B cell (primary cell): Measurements from ENCODE around the gene SAP130. TPM values are rescaled to one million over a fixed set of nuclear protein-coding genes. Genes with fewer than 3 reads are reported as not detected.

Experiments used
- ATAC-seq: fragments of 200-7000 bp; cut with Tn5 transposase; one replicate; pipeline ENCODE4 v1.10.0; 2021; ENCODE audit warnings: low read depth, mild to moderate bottlenecking, moderate number of reproducible peaks, moderate library complexity
- CTCF ChIA-PET: fragments of 350-600 bp; sonication (Branson Sonifier 250); formaldehyde crosslinking; loops from one replicate; lab custom pipeline; 2021; ENCODE audit warnings: antibody characterized with exemption, inconsistent platforms; lab: Charles Lee
- POLR2A ChIA-PET: fragments of 350-600 bp; sonication (Branson Sonifier 250); formaldehyde crosslinking; loops from one replicate; lab custom pipeline; 2021; ENCODE audit warnings: antibody characterized with exemption; lab: Charles Lee
- DNase-seq: peaks from one replicate; pipeline ENCODE4 v3.0.0; 2013
- H2AFZ ChIP-seq: 2 replicates; pipeline ENCODE4 v1.6.1; 2012; ENCODE audit warnings: mild to moderate bottlenecking, low read depth, low read length; ENCODE audit not compliant: insufficient read depth, poor library complexity, severe bottlenecking
- H3K27ac ChIP-seq, 2 donors: 1 replicate in 1 of 2; 2 replicates in 1 of 2; pipeline ENCODE4 v1.5.1; 2012 to 2013; ENCODE audit warnings: low read length in 2 of 2, mild to moderate bottlenecking in 2 of 2, moderate library complexity in 1 of 2
- H3K27me3 ChIP-seq, 4 experiments: fragments of 200-600 bp in 1 of 4; sonication (generic) in 1 of 4; replicated peaks in 1 of 4; 1 replicate in 2 of 4; 2 replicates in 2 of 4; pipeline versions ENCODE4 v1.6.1 to v1.7.0; 2013 to 2016; ENCODE audit warnings: low read length in 3 of 4, mild to moderate bottlenecking in 2 of 4, mixed read lengths in 1 of 4, moderate library complexity in 1 of 4; ENCODE audit not compliant: insufficient read depth in 4 of 4, control insufficient read depth in 3 of 4; ENCODE audit errors: control extremely low read depth in 1 of 4
- H3K36me3 ChIP-seq, 2 experiments: replicated peaks in 1 of 2; 1 replicate in 1 of 2; 2 replicates in 1 of 2; pipeline versions ENCODE4 v1.6.1 to v1.7.1; 2013; ENCODE audit warnings: low read length in 1 of 2; ENCODE audit not compliant: insufficient read depth in 2 of 2, control insufficient read depth in 1 of 2; ENCODE audit errors: control extremely low read depth in 1 of 2, extremely low read depth in 1 of 2
- H3K4me1 ChIP-seq, 2 donors: fragments of 200-600 bp in 1 of 2; sonication (generic) in 1 of 2; 1 replicate in 1 of 2; 2 replicates in 1 of 2; pipeline versions ENCODE4 v1.5.1 to v1.6.1; 2013 to 2017; ENCODE audit warnings: low read length in 2 of 2; ENCODE audit not compliant: control insufficient read depth in 2 of 2, insufficient read depth in 2 of 2
- H3K4me2 ChIP-seq: replicated peaks from 2 replicates; pipeline ENCODE3; 2012; ENCODE audit warnings: mild to moderate bottlenecking, low read depth, low read length; ENCODE audit not compliant: poor library complexity, severe bottlenecking
- H3K4me3 ChIP-seq, 5 experiments: fragments of 200-600 bp in 1 of 5; sonication (generic) in 1 of 5; 1 replicate in 3 of 5; 2 replicates in 2 of 5; pipeline versions ENCODE4 v1.5.1 to v1.7.0; 2011 to 2016; ENCODE audit warnings: low read length in 4 of 5, mild to moderate bottlenecking in 4 of 5, low read depth in 2 of 5, control low read depth in 1 of 5, moderate library complexity in 1 of 5; ENCODE audit not compliant: insufficient read depth in 1 of 5; ENCODE audit errors: control extremely low read depth in 1 of 5, extremely low read depth in 1 of 5
- H3K79me2 ChIP-seq: fragments of 200-600 bp; sonication (generic); one replicate; pipeline ENCODE4 v1.6.0; 2016; ENCODE audit warnings: low read length; ENCODE audit not compliant: control insufficient read depth, insufficient read depth
- H3K9ac ChIP-seq: fragments of 200-600 bp; sonication (generic); 2 replicates; pipeline ENCODE4 v1.6.1; 2017; ENCODE audit warnings: mild to moderate bottlenecking, low read length, moderate library complexity
- H3K9me3 ChIP-seq, 3 donors: one replicate each; pipeline versions ENCODE4 v1.6.1 to v1.7.1; 2013; ENCODE audit warnings: low read length in 2 of 3; ENCODE audit not compliant: control insufficient read depth in 2 of 3, insufficient read depth in 1 of 3; ENCODE audit errors: control extremely low read depth in 1 of 3
- H4K20me1 ChIP-seq: 2 replicates; pipeline ENCODE4 v1.6.0; 2012; ENCODE audit warnings: mild to moderate bottlenecking, low read length; ENCODE audit not compliant: insufficient read depth, control insufficient read depth, poor library complexity, severe bottlenecking
- H3K27ac Mint-ChIP-seq: one replicate; pipeline ENCODE4 v1.8.0; 2021; ENCODE audit warnings: mixed read lengths
- H3K27me3 Mint-ChIP-seq: one replicate; pipeline ENCODE4 v1.8.0; 2021; ENCODE audit warnings: mixed read lengths
- H3K4me1 Mint-ChIP-seq: one replicate; pipeline ENCODE4 v1.8.0; 2021; ENCODE audit warnings: mixed read lengths
- H3K4me3 Mint-ChIP-seq: one replicate; pipeline ENCODE4 v1.8.0; 2021; ENCODE audit warnings: mixed read lengths
- H3K9me3 Mint-ChIP-seq: one replicate; pipeline ENCODE4 v1.8.0; 2022; ENCODE audit warnings: mixed read lengths; ENCODE audit not compliant: insufficient read depth
- EZH2 ChIP-seq: IDR thresholded peaks from 2 replicates; pipeline ENCODE4 v1.6.1; 2012; ENCODE audit warnings: borderline replicate concordance, low read depth, mild to moderate bottlenecking, moderate library complexity, low read length; ENCODE audit not compliant: insufficient read depth, poor library complexity, severe bottlenecking
- WGBS: methylation state at CpG from one replicate; pipeline ENCODE4 v1.1.5; 2013; ENCODE audit warnings: missing lambda C conversion rate; ENCODE audit not compliant: insufficient coverage; 5-methylcytosine and 5-hydroxymethylcytosine counted together
- intact Hi-C: fragments of 100-400 bp; cut with micrococcal nuclease; formaldehyde crosslinking; loops from one replicate; pipeline ENCODE4 v1.10.0; 2022
- polyA plus RNA-seq: library from polyadenylated mRNA; depleted of rRNA; stranded (reverse); fragments of >200 nt; gene quantifications from 2 replicates; pipeline ENCODE4 v1.2.3, GENCODE V29; 2012
- total RNA-seq, 2 donors: library from RNA; stranded (reverse); fragments of 120-200 nt in 1 of 2; gene quantifications; 1 replicate in 1 of 2; 2 replicates in 1 of 2; pipeline versions ENCODE4 v1.2.3 to v1.2.4, GENCODE V29; 2013 to 2022
- TF ChIP-seq, protein P1 (sequence below): fragments of 200-600 bp; IDR thresholded peaks from one replicate; pipeline ENCODE4 v1.8.0; 2022; ENCODE audit warnings: antibody characterized with exemption, mild to moderate bottlenecking

Gene SAP130
- total and polyA plus RNA-seq, 2 donors (not counting 1 experiment from before 2014, with no cell fraction given) = 13.4 to 40.1 TPM

DNA sequence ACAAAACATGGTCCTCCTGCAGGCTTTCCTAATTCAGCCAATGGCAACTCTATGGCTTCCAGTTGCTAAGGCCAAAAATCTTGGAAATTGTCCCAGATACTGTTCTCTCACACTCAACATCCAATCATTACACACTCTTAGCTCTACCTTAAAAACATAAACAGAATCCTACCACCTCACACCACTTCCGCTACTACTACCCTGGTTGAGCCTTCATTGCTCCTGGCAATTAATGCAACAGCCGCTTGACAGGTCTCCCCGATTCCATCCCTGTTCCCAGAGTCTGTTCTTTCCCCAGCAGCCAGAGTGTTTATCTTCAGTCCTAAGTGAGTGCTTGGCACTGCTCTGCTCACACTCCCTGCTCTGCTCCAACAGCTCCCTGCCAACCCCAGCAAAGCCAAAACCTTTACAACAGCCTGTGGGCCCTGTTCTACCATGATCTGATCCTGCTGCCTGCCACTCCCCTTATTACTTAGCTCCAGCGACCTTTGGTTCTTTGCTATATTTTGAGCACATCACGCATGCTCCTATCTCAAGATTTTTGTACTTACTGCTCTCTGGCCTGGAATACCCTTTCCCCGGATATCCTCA is 74.6 kb downstream of the SAP130 start:
- Histone ChIP-seq H3K27me3 (no peaks in the 10 kb centered on the region), H3K9me3 (no peaks in the 10 kb centered on the region), H3K4me1 (peaks cover 8 to 9% of the 10 kb centered on the region in 2 donors), H3K4me2 (no peak overlapping the region), H3K27ac (no peak overlapping the region), H3K9ac (no peak overlapping the region), H3K4me3 (no peak overlapping the region), H3K36me3 (peaks cover 27 to 46% of the 10 kb centered on the region in 2 experiments), H2AFZ (no peak overlapping the region), H3K79me2 (no peaks in the 10 kb centered on the region), H4K20me1 (no peaks in the 10 kb centered on the region)
- H3K4me1 Mint-ChIP-seq = peaks cover 9% of the 10 kb centered on the region
- ChIA-PET POLR2A (no interaction called here), CTCF (no interaction called here)
- H3K4me3 Mint-ChIP-seq = no peak overlapping the region
- no peaks in the 10 kb centered on the region for H3K9me3 Mint-ChIP-seq
- no peak overlapping the region for H3K27ac Mint-ChIP-seq
- DNase-seq (no peak), ATAC-seq (no peak)
- over 99% methylated on average over 6 of the region's 6 CpGs for WGBS
- intact Hi-C loops = no loop called here
- TF ChIP-seq EZH2 = no peak
- H3K27me3 Mint-ChIP-seq = no peaks in the 10 kb centered on the region

DNA sequence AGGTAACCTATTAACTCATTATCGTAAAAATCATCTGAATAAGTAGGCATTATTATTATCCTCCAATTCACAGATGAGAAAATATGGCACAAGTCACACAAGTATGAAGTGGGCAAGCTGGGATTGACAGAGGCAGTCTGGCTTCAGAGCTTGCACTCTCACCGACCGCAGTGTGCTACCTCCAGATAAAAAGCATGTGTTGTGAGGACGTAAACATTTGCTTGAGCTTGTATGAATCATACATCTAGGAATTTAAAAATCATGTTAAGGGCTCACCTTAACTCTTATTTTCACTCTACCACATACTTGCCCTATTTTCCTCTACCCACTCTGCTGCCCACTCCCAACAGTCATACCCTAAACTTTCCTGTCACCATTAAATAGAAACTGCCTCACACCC is 76.8 kb downstream of the SAP130 start:
- Mint-ChIP-seq H3K9me3 (no peaks in the 10 kb centered on the region), H3K27ac (no peak overlapping the region), H3K27me3 (no peaks in the 10 kb centered on the region), H3K4me1 (peaks cover 9% of the 10 kb centered on the region), H3K4me3 (no peak overlapping the region)
- no CpG with 5 or more reads among the region's 4 CpGs for WGBS
- Histone ChIP-seq H3K27me3 (no peaks in the 10 kb centered on the region), H3K4me2 (no peak overlapping the region), H4K20me1 (no peaks in the 10 kb centered on the region), H3K4me3 (no peak overlapping the region), H3K36me3 (peaks cover 29 to 40% of the 10 kb centered on the region in 2 experiments), H3K27ac (no peak overlapping the region), H3K9ac (no peak overlapping the region), H2AFZ (no peak overlapping the region), H3K4me1 (peaks cover 8 to 9% of the 10 kb centered on the region in 2 donors), H3K79me2 (no peaks in the 10 kb centered on the region), H3K9me3 (no peaks in the 10 kb centered on the region)
- no peak for DNase-seq
- TF ChIP-seq, protein P1, sequence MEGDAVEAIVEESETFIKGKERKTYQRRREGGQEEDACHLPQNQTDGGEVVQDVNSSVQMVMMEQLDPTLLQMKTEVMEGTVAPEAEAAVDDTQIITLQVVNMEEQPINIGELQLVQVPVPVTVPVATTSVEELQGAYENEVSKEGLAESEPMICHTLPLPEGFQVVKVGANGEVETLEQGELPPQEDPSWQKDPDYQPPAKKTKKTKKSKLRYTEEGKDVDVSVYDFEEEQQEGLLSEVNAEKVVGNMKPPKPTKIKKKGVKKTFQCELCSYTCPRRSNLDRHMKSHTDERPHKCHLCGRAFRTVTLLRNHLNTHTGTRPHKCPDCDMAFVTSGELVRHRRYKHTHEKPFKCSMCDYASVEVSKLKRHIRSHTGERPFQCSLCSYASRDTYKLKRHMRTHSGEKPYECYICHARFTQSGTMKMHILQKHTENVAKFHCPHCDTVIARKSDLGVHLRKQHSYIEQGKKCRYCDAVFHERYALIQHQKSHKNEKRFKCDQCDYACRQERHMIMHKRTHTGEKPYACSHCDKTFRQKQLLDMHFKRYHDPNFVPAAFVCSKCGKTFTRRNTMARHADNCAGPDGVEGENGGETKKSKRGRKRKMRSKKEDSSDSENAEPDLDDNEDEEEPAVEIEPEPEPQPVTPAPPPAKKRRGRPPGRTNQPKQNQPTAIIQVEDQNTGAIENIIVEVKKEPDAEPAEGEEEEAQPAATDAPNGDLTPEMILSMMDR = no peak
- TF ChIP-seq EZH2 = no peak
- POLR2A ChIA-PET = no interaction called here
- intact Hi-C loops = no loop called here
- CTCF ChIA-PET = no interaction called here
- ATAC-seq = no peak
